Mucosa of stomach (tissue), 1 donor: Measurements from ENCODE around the gene STK40.

Source experiments
- H3K27me3 ChIP-seq: one replicate; pipeline ENCODE4 v1.7.0; 2013; ENCODE audit warnings: mild to moderate bottlenecking, low read length; ENCODE audit not compliant: control insufficient read depth, insufficient read depth
- H3K36me3 ChIP-seq: one replicate; pipeline ENCODE4 v1.7.0; 2013; ENCODE audit warnings: low read length; ENCODE audit not compliant: control insufficient read depth, insufficient read depth
- H3K4me1 ChIP-seq: one replicate; pipeline ENCODE4 v1.7.0; 2013; ENCODE audit warnings: mild to moderate bottlenecking, low read length; ENCODE audit not compliant: control insufficient read depth, insufficient read depth
- H3K4me3 ChIP-seq: one replicate; pipeline ENCODE4 v1.7.0; 2013; ENCODE audit warnings: low read length
- H3K9ac ChIP-seq: one replicate; pipeline ENCODE4 v1.7.0; 2013; ENCODE audit warnings: mild to moderate bottlenecking, low read length, moderate library complexity
- H3K9me3 ChIP-seq: one replicate; pipeline ENCODE4 v1.7.0; 2013; ENCODE audit warnings: mild to moderate bottlenecking, low read length, moderate library complexity; ENCODE audit not compliant: control insufficient read depth
- donor health status: Pancreatic carcinoma.

The STK40 gene

DNA sequence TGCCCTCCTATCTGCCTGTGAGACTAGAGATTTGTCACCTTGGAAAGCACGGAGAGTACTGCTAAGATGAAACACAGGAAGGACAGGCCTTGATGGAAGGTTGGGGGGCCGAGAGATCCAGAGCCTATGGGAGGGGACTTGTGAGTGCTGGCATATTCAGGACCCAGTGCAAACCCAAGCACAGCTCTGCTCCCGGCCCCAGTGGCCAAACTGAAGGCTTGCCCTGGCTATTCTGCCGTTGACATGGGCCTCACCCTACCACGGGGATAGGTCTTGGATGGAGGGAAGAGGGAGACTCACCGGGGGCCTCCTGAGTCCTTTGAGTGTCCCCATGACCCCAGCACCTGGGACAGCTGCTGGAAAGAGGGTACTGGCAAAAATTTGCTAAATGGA lies 57.6 kb downstream of the STK40 start:
- Histone ChIP-seq H3K4me3 (no peak overlapping the region), H3K4me1 (peaks cover 10% of the 10 kb centered on the region), H3K9me3 (no peaks in the 10 kb centered on the region), H3K36me3 (no peaks in the 10 kb centered on the region), H3K27me3 (peaks cover 1% of the 10 kb centered on the region), H3K9ac (no peak overlapping the region)

DNA sequence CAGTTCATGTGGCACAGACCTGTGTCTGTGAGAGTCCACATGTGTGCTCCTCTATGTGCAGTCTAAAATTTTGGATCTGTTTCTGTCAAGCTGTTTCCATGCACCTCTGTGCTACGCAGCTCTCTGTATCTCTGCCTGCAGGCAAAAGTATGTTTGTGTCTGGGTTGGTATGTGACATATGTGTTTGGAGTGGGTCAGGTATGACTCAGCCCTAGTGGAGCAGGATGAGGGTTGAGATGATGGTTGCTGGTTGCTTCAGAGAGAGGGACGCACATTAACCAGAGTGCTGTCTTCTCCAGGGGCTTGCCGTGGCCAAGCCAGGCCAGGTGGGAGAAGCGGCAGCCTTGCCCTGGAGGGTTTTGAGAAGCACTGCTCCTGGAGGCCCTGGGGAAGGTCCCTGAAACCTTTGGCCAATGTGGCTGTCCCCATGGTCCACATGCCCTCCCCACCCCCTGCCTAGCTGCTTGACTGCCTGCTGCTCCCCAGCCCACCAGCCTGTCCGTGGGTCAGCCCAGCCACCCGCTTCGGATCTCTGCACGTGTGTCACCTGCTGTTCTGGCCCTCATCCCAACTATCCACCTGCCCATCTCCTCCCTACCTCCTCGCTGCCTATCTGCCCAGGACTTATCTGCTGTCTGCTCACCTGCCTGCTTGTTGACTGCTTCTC lies 58.2 kb downstream of the STK40 start:
- Histone ChIP-seq H3K9me3 (no peaks in the 10 kb centered on the region), H3K9ac (no peak overlapping the region), H3K4me3 (no peak overlapping the region), H3K4me1 (peaks cover 15% of the 10 kb centered on the region), H3K27me3 (peaks cover 7% of the 10 kb centered on the region), H3K36me3 (no peaks in the 10 kb centered on the region)

DNA sequence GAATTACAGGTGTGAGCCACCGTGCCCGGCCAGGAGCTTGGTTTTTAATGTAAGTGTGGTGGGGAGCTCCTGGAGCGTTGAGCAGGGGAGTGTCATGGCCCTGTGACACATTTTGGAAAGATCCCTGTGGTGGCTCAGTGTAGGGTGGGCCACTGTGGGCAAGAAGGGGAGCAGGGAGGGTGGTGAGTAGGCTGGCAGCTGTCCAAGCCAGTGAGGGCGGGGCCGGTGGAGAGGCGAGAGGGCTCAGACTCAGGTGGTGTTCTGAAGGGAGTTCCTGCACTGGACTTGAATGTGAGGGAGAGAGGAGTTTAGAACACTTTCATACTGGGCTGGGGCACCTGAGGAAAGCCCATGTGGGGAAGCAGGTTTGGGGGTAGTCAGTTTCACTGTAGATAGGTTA lies 59.2 kb downstream of the STK40 start:
- H3K9me3 ChIP-seq: no peaks in the 10 kb centered on the region
- H3K36me3 ChIP-seq: no peaks in the 10 kb centered on the region
- no peak overlapping the region for H3K4me3 ChIP-seq
- H3K9ac ChIP-seq: no peak overlapping the region
- H3K27me3 ChIP-seq: peaks cover 17% of the 10 kb centered on the region
- H3K4me1 ChIP-seq: peaks cover 26% of the 10 kb centered on the region

DNA sequence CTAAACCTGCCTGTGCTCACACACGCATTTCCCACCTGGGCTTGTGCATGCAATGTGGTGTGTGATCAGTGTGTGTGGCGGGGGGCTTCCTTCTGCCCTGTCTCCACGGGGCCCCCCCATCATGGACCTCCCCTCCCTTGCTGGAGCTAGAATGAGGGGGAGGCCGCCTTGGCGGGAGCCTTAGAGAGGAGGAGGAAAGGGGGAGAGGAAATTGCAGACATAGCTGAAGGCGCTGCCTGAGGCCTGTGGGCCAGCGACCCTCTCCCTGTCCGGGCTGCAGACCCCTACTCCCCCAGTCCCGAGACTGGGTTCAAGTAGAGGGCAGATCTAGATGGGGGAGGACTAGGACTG lies 61.4 kb downstream of the STK40 start:
- Histone ChIP-seq H3K27me3 (peaks cover 30% of the 10 kb centered on the region), H3K9me3 (no peaks in the 10 kb centered on the region), H3K9ac (peak overlapping the region; percentile 47), H3K4me1 (peaks cover 40% of the 10 kb centered on the region), H3K36me3 (no peaks in the 10 kb centered on the region), H3K4me3 (no peak overlapping the region)

DNA sequence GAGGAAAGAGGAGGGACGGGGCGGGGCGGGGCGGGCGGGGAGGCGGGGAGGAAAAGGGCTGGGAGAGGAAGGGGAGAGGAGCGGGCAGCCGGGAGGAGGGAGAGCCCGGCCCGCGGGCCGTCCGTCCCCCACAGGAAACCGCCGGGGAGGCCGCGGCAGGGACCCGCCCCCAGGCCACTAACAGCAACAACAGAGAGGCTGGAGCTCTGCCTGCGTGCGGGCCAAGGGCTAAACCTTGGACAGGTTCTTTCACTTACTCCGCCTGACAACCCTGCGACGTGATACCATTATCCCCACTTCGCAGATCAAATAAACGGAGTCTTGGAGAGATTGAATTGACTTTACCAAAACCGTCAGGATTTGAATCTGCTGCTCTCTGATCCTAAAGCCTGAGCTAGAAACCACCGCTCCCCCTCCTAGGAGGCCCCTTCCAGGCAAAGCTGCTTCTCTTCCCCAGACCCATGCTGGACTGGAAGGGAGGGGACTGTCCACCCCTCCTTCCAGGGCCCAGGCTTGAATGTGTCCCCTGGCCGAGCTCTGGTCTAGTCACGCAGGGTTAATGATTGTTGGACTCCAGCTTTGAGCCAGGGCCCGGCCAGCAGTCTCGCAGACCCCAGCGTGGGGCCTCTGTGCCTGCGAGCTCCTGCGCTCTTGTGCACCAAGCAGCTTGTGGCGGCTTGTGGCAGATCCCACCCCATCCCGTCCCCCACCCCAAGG lies 61.9 kb downstream of the STK40 start, which contains the start of gene EVA1B:
Gene EVA1B, minus strand, starts transcription at position 10 of the 717 bp plus-strand sequence. CDS start 608 bp downstream, outside the sequence.
- Histone ChIP-seq H3K27me3 (peaks cover 30% of the 10 kb centered on the region), H3K4me1 (peaks cover 40% of the 10 kb centered on the region), H3K9ac (peak within 1 kb of the TSS; percentile 55), H3K9me3 (no peaks in the 10 kb centered on the region), H3K36me3 (no peaks in the 10 kb centered on the region), H3K4me3 (peak within 1 kb of the TSS; percentile 8)

DNA sequence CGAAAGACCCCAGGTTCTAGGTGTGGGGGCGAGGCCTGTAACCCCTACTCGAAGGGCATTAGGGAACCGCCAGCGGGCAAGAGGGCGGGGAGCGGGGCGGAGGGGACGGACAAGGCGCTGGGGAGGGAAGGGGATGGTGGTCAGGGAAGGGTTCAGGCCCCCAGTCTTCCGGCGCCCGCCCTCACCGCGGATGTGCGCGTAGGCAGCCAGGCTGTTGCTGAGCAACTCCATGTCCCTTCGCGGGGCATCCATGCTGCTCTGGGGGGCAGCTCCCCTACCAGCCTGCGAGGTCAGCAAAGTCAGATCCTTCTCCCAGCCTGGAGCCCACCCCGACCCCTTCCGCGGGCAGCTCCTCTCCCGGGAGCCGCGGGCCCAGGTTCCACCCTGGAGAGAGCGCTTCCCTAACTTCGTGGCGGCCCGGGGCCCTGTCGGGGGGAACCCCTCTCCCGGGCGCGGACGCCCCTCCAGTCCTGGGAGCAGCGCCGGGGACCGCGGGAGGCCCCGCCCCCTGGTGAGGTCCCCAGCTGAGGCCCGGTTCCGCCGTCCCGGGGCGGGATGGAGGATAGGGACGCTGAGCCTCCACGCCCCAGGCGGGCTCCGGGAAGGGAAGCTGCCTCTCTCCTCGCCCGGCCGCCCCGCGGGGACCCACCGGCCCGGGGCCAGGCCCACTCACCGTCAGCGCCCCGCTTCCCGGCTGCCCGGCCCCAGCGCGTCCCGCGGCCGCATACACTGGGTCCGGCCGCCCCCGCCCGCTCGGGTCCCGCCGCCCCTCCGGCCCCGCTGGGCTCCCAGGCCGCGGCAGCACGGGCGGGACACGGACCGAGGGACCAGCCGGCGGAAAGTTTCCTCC lies 62.7 kb downstream of the STK40 start:
- peaks cover 30% of the 10 kb centered on the region for H3K27me3 ChIP-seq
- peak overlapping the region; percentile 8 for H3K4me3 ChIP-seq
- no peaks in the 10 kb centered on the region for H3K9me3 ChIP-seq
- H3K4me1 ChIP-seq: peaks cover 40% of the 10 kb centered on the region
- no peaks in the 10 kb centered on the region for H3K36me3 ChIP-seq
- H3K9ac ChIP-seq: peak overlapping the region; percentile 55

DNA sequence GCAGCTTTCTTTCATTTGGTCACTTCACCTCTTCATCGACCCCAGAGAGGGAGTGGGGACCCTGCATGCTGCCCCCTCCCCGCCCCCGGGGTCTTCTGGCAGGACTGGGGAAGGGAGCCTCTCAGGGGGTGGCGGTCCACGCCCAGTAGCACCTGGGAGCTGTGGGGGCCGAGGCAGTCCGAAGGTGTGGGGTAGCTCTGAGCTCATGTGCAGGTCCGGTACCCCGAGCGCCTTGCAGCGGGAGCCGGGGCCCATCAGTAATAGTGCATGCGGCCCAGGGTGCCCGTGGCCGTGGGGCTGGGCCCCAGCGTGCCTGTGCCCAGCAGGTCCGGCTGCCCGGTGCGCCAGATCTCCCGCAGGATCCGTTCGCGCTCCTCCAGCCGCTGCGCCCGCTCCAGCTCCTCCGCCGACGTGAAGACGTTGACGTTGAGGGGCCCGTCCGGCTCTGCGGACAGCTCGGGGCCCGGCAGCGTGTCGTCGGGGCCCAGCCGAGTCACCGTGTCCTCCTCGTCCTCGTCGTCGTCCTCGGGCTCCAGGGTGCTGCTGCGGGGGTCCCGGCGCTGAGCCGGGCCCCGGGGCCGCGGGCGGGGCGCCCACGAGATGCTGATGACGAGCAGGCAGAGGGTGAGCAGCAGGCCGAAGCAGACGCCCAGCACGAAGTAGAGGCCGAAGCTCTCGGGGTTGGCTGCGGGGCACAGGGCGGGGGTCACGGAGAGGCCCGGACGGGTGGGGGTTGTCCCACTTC lies 63.5 kb downstream of the STK40 start:
- no peaks in the 10 kb centered on the region for H3K9me3 ChIP-seq
- peaks cover 30% of the 10 kb centered on the region for H3K27me3 ChIP-seq
- H3K4me3 ChIP-seq: no peak overlapping the region
- H3K9ac ChIP-seq: peak overlapping the region; percentile 55
- H3K36me3 ChIP-seq: no peaks in the 10 kb centered on the region
- peaks cover 40% of the 10 kb centered on the region for H3K4me1 ChIP-seq

DNA sequence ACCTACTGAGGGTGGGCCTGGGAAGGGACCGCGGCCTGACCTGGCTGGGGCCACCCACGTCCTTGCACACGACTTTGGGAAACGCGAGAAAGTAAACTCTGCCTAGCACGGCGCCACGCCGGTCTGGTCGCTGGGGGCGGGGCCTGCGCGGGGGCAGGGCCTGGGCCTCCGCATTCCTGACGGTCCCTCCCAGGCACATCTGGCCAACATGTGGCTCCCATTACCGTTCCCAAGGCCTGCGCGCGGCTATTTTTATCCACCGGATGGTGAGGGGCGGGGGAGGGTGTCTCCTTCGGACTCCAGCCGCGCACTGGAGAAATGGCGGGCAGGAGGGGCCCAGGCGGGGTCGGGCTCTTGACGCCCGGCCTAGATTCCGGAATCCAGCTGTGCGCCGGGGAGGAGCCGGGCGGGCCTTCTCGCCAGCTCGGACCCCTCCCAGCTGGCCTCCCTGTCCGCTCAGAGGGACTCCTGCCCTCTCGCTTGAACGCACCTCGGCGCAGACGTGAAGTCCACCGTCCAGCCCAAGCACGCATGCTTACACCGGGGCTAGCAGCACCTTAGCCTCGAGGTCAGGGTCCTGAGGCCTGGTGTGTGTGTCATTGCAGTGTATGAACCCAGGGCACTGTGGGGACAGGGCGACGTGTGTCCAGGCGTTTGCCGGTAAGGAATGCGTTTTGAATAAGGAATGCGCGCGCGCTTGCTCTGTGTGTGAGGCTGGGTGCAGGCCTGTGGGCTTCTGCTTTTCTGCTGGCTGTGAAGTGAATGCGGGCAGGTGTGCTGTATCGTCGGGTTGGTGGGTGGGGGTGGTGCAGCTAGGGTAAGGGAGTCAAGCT lies 64.4 kb downstream of the STK40 start:
- Histone ChIP-seq H3K36me3 (no peaks in the 10 kb centered on the region), H3K27me3 (peaks cover 30% of the 10 kb centered on the region), H3K9ac (peak overlapping the region; percentile 28), H3K4me3 (no peak overlapping the region), H3K4me1 (peaks cover 40% of the 10 kb centered on the region), H3K9me3 (no peaks in the 10 kb centered on the region)

DNA sequence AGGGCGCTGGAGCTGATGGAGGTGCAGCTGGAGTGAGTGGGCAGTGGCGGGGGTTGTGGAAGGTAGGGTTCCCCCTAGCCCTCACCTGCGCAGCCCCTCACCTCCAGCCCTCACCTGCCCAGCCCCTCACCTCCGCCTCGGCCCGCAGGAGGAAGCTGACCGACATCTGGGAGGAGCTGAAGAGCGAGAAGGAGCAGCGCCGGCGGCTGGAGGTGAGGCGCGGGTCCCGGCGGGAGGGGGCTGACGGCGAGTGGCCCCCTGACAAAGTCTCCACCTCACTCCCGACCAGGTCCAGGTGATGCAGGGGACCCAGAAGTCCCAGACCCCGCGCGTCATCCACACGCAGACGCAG lies 65.0 kb downstream of the STK40 start:
- H3K9me3 ChIP-seq: no peaks in the 10 kb centered on the region
- no peak overlapping the region for H3K4me3 ChIP-seq
- H3K9ac ChIP-seq: peak overlapping the region; percentile 28
- H3K4me1 ChIP-seq: peaks cover 40% of the 10 kb centered on the region
- H3K36me3 ChIP-seq: no peaks in the 10 kb centered on the region
- H3K27me3 ChIP-seq: peaks cover 30% of the 10 kb centered on the region

DNA sequence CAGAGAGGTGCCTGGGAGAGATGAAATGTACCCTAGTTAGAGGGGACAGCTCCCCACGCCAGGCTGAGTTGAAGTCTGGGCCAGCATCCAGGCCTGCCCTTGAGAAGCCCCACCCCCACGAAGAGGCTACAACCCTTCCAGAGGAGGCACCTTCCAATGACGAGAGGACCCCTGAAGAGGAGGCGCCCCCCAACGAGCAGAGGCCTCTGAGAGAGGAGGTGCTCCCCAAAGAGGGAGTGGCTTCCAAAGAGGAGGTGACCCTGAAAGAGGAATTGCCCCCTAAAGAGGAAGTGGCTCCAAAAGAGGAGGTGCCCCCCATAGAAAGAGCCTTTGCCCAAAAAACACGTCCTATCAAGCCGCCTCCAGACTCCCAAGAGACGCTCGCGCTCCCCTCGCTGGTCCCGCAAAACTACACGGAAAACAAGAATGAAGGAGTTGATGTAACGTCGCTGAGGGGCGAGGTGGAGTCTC lies 65.4 kb downstream of the STK40 start:
- Histone ChIP-seq H3K9ac (peak overlapping the region; percentile 28), H3K27me3 (peaks cover 30% of the 10 kb centered on the region), H3K4me1 (peaks cover 40% of the 10 kb centered on the region)

DNA sequence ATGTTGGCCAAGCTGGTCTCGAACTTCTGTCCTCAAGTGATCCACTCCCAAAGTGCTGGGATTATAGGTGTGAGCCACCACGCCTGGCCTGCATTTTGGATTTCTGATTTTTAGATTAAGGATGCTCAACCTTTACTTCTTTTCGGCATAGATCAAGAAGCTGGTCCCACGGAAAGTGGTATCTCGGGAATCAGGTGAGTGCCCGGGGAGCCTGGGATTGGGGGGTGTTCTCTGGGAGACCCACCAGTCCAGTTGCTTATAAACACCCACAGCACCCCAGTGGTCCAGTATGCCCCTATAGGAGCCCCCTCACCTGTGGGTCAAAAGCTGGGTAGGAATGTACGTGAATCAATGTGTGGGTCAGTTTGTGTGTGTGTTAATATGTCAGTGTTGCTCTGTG lies 76.3 kb downstream of the STK40 start:
- Histone ChIP-seq H3K9me3 (no peaks in the 10 kb centered on the region), H3K27me3 (no peaks in the 10 kb centered on the region), H3K4me1 (peaks cover 15% of the 10 kb centered on the region), H3K36me3 (no peaks in the 10 kb centered on the region), H3K4me3 (no peak overlapping the region), H3K9ac (no peak overlapping the region)

More for the DNA sequence above, 65.4 kb downstream of the STK40 start:
- no peak overlapping the region for H3K4me3 ChIP-seq
- H3K9me3 ChIP-seq: no peaks in the 10 kb centered on the region
- no peaks in the 10 kb centered on the region for H3K36me3 ChIP-seq
